Astrocyte (in vitro differentiated cells and primary cell): ENCODE data around the gene C16orf96.

Experiments
- EZH2 ChIP-seq: IDR thresholded peaks from 2 replicates; pipeline ENCODE4 v1.6.1; 2012; ENCODE audit warnings: mild to moderate bottlenecking, low read length, inconsistent platforms; ENCODE audit not compliant: insufficient read depth
- TF ChIP-seq, protein P1 (sequence below): IDR thresholded peaks from 2 replicates; pipeline ENCODE4 v1.5.1; 2011; ENCODE audit warnings: low read depth, mild to moderate bottlenecking, inconsistent platforms, low read length, moderate library complexity; ENCODE audit not compliant: insufficient read depth

DNA sequence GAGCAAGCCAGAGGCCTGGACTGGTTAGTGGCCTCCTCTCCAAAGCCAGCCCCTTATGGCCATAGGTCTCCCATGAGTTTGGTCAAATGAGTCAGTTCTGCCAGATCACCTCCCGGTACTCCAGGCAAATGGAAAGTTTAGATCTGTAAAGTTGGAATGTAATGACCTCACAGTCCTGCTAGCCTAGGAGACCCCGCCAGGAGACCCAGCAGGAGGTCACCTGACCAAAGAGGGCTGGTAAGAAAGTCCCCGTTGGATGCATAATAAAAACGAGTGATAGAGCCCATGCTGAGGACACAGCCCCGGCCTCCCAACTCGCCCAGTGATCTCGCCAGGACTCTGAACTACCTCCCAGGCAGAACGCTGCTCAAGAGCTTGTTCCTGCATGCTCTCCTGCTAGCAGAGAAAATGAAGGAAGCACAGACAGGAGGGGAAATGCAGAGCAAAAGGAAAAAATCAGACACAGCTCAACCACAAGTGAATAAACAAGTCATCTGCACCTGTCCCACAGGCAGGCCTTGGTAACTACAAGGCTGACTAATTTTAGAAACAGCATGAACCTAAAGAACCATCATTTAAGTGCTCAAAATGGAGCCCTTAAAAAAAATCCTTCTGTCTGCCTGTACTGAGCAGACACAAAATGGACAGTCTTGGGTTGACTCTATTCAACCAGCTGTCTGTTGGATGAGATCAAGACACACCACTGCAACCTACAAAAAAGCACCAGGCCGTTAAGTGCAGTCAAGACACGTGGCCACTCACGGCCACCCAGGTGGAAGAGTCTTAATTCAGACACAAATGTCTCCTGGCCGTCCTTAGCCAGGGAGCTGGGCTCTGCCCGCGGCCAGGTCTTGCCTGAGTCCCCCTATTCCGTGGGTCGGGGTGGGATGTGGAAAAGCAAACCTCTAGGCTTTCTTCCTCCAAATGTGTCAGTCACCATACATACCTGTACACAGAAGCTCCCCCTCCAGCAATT is 26.8 kb upstream of the C16orf96 start:
- TF ChIP-seq, protein P1, sequence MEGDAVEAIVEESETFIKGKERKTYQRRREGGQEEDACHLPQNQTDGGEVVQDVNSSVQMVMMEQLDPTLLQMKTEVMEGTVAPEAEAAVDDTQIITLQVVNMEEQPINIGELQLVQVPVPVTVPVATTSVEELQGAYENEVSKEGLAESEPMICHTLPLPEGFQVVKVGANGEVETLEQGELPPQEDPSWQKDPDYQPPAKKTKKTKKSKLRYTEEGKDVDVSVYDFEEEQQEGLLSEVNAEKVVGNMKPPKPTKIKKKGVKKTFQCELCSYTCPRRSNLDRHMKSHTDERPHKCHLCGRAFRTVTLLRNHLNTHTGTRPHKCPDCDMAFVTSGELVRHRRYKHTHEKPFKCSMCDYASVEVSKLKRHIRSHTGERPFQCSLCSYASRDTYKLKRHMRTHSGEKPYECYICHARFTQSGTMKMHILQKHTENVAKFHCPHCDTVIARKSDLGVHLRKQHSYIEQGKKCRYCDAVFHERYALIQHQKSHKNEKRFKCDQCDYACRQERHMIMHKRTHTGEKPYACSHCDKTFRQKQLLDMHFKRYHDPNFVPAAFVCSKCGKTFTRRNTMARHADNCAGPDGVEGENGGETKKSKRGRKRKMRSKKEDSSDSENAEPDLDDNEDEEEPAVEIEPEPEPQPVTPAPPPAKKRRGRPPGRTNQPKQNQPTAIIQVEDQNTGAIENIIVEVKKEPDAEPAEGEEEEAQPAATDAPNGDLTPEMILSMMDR: no peak
- no peak for TF ChIP-seq EZH2
